Measurements from ENCODE around the gene MFGE8.

DNA sequence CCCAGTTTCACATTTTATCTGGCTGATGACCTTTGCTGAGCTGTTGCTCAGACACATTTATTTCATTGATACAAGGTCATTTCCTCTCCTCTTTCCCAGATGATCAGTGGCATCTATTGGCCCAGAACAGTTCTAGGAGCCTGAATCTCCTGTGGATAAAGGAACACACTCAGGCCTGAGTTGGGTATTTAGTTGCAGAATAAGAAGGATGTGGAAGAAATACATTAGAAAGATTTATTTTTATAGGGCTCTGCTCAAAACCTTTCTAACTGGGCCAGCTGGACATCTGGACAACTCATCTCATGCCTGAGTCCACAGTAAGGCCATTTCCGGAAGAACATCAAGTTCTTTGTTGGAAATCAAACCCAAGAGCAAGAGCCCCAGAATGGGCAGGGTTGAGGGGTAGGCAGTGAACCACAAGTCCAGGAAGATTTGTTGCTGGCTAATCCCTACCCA lies 19.7 kb upstream of the MFGE8 start:
- TF ChIP-seq, protein P1, sequence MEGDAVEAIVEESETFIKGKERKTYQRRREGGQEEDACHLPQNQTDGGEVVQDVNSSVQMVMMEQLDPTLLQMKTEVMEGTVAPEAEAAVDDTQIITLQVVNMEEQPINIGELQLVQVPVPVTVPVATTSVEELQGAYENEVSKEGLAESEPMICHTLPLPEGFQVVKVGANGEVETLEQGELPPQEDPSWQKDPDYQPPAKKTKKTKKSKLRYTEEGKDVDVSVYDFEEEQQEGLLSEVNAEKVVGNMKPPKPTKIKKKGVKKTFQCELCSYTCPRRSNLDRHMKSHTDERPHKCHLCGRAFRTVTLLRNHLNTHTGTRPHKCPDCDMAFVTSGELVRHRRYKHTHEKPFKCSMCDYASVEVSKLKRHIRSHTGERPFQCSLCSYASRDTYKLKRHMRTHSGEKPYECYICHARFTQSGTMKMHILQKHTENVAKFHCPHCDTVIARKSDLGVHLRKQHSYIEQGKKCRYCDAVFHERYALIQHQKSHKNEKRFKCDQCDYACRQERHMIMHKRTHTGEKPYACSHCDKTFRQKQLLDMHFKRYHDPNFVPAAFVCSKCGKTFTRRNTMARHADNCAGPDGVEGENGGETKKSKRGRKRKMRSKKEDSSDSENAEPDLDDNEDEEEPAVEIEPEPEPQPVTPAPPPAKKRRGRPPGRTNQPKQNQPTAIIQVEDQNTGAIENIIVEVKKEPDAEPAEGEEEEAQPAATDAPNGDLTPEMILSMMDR (conservative IDR thresholded peaks at IDR 0.05), result no peak
- no peak for TF ChIP-seq EZH2 (IDR thresholded peaks at IDR 0.05; ENCODE audit: low read depth)

Measured in PC-9 (cell line).